Measurements from ENCODE around the gene DNMT3A.

DNA sequence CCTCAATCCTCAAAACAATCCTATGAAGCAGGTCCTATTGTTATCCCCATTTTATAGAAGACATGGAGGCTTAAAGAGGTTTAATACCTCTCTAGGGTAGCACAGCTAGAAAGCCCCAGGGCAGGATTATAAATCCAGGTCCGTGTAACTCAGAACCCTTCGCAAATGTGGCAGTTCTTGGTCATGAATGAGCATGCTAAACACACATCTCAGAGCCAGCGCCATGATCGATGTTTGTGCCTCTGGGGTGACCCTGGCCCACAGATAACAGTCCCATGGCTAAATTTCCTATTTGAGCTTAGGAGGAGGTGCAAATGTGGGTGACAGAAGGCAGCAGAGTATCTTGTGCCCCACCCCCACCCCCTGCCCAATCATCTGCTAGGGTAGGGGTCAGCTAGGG lies 17.5 kb downstream of the DNMT3A start:
- TF ChIP-seq POLR2A (IDR thresholded peaks at IDR 0.05) (no peak), POLR2AphosphoS5 (IDR thresholded peaks at IDR 0.05) (no peak), EP300 (IDR thresholded peaks at IDR 0.05) (no peak)
- TF ChIP-seq, protein P1, sequence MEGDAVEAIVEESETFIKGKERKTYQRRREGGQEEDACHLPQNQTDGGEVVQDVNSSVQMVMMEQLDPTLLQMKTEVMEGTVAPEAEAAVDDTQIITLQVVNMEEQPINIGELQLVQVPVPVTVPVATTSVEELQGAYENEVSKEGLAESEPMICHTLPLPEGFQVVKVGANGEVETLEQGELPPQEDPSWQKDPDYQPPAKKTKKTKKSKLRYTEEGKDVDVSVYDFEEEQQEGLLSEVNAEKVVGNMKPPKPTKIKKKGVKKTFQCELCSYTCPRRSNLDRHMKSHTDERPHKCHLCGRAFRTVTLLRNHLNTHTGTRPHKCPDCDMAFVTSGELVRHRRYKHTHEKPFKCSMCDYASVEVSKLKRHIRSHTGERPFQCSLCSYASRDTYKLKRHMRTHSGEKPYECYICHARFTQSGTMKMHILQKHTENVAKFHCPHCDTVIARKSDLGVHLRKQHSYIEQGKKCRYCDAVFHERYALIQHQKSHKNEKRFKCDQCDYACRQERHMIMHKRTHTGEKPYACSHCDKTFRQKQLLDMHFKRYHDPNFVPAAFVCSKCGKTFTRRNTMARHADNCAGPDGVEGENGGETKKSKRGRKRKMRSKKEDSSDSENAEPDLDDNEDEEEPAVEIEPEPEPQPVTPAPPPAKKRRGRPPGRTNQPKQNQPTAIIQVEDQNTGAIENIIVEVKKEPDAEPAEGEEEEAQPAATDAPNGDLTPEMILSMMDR (IDR thresholded peaks at IDR 0.05) = no peak
